Caco-2 (cell line): ENCODE results near the gene ACOXL. TPM values are rescaled to one million over a fixed set of nuclear protein-coding genes. Genes with fewer than 3 reads are reported as not detected.

ENCODE experiments used
- BruUV-seq: library from RNA; stranded (reverse); fragments of 400-500 nt; replicated peaks from 2 replicates; lab custom pipeline; 2021; lab: Mats Ljungman, UMichigan
- CTCF ChIA-PET: fragments of 300-600 bp; sonication (Branson Sonifier 250); formaldehyde crosslinking; loops from one replicate; lab custom pipeline; 2022; ENCODE audit warnings: antibody characterized with exemption; lab: Charles Lee
- POLR2A ChIA-PET: fragments of 300-600 bp; sonication (Branson Sonifier 250); formaldehyde crosslinking; loops from one replicate; lab custom pipeline; 2022; ENCODE audit warnings: antibody characterized with exemption; lab: Charles Lee
- DNase-seq, 2 experiments: peaks; one replicate each; pipeline versions ENCODE4 v3.0.0 to v3.0.0-alpha.2; 2020 to 2022
- H3K27me3 ChIP-seq: replicated peaks from 2 replicates; pipeline ENCODE4 v1.6.0; 2011; ENCODE audit warnings: low read length; ENCODE audit not compliant: control insufficient read depth, insufficient read depth
- H3K36me3 ChIP-seq: 2 replicates; pipeline ENCODE4 v1.5.1; 2011; ENCODE audit warnings: low read length; ENCODE audit not compliant: control insufficient read depth, insufficient read depth
- H3K4me1 ChIP-seq: fragments of 250-450 bp; sonication (Bioruptor Pico); 2 replicates; pipeline ENCODE4 v1.5.1; 2020; ENCODE audit warnings: mild to moderate bottlenecking
- H3K4me3 ChIP-seq: 2 replicates; pipeline ENCODE4 v1.5.1; 2011; ENCODE audit warnings: low read depth, mild to moderate bottlenecking, control low read depth, low read length
- H3K9me3 ChIP-seq: fragments of 250-450 bp; sonication (Bioruptor Pico); 2 replicates; pipeline ENCODE4 v1.5.1; 2020; ENCODE audit warnings: mild to moderate bottlenecking, moderate library complexity
- H3K27ac Mint-ChIP-seq: one replicate; pipeline ENCODE4 v1.8.0; 2022; ENCODE audit warnings: mixed read lengths; ENCODE audit not compliant: unreplicated experiment
- H3K27me3 Mint-ChIP-seq: one replicate; pipeline ENCODE4 v1.8.0; 2022; ENCODE audit warnings: mixed read lengths; ENCODE audit not compliant: insufficient read depth, unreplicated experiment
- H3K36me3 Mint-ChIP-seq: one replicate; pipeline ENCODE4 v1.8.0; 2022; ENCODE audit warnings: mild to moderate bottlenecking, mixed read lengths; ENCODE audit not compliant: insufficient read depth, unreplicated experiment
- H3K4me1 Mint-ChIP-seq: one replicate; pipeline ENCODE4 v1.8.0; 2022; ENCODE audit warnings: low read depth, mixed read lengths; ENCODE audit not compliant: unreplicated experiment
- H3K4me3 Mint-ChIP-seq: one replicate; pipeline ENCODE4 v1.8.0; 2022; ENCODE audit warnings: mild to moderate bottlenecking, moderate library complexity, mixed read lengths; ENCODE audit not compliant: unreplicated experiment
- H3K9me3 Mint-ChIP-seq: one replicate; pipeline ENCODE4 v1.8.0; 2022; ENCODE audit warnings: mixed read lengths; ENCODE audit not compliant: unreplicated experiment
- intact Hi-C: fragments of 100-400 bp; cut with micrococcal nuclease; formaldehyde crosslinking; loops from one replicate; pipeline ENCODE4 v1.10.0; 2022; ENCODE audit not compliant: unreplicated experiment
- total RNA-seq: library from RNA; stranded (reverse); gene quantifications from 2 replicates; pipeline ENCODE4 v1.2.3, GENCODE V29; 2022
- TF ChIP-seq, protein P1 (sequence below), 2 experiments: fragments of 200-600 bp in 1 of 2; IDR thresholded peaks; 1 replicate in 1 of 2; 2 replicates in 1 of 2; pipeline versions ENCODE4 v1.5.1 to v1.8.0; 2011 to 2022; ENCODE audit warnings: antibody characterized with exemption in 1 of 2, control low read depth in 1 of 2, inconsistent platforms in 1 of 2, low read depth in 1 of 2, low read length in 1 of 2, mild to moderate bottlenecking in 1 of 2, moderate library complexity in 1 of 2; ENCODE audit not compliant: insufficient read depth in 1 of 2, severe bottlenecking in 1 of 2, unreplicated experiment in 1 of 2

The ACOXL gene
- total RNA-seq, 1 experiment from 2014 or later: 2.6 TPM

DNA sequence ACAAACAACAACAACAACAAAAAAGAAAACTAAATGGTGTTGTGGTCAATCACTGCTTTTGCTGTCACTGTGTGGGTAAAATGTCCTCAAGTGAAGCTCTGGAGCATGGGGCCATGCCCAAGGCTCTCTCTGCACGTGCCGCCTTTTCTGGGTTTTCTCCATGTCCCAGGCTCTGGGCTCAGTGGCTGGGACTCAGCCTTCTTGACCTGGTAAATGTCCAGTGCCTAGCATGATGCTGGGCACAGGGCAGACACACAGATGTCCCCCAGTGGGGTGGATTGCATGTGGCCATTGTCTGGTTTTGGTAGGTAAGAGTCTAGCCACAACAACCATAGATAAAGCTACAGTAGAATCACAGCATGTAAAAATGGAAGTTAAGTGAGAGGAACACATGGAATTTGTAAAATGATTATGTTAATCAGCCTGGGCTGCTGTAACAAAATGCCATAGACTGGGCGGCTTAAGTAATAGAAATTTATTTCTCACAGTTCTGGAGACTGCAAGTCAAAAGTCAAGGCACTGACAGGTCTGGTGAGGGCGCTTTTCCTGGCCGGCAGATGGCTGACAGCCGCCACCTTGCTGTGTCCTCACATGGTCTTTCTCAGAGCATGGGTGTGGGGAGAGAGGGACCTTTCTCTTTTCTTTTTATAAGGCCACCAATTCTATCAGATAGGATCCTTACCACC lies 174.4 kb downstream of the ACOXL start:
- Mint-ChIP-seq H3K4me3 (no peak overlapping the region), H3K27me3 (peaks cover 4% of the 10 kb centered on the region), H3K4me1 (no peaks in the 10 kb centered on the region), H3K27ac (no peak overlapping the region), H3K36me3 (no peaks in the 10 kb centered on the region), H3K9me3 (peaks cover 11% of the 10 kb centered on the region)
- intact Hi-C loops: no loop called here
- Histone ChIP-seq H3K4me1 (no peaks in the 10 kb centered on the region), H3K27me3 (no peaks in the 10 kb centered on the region), H3K4me3 (no peak overlapping the region), H3K36me3 (no peaks in the 10 kb centered on the region; the same call in 1 of the 2 replicates), H3K9me3 (peaks cover 7% of the 10 kb centered on the region; the same call in 1 of the 2 replicates)
- ChIA-PET POLR2A (no interaction called here), CTCF (no interaction called here)
- no TSS peak for BruUV-seq
- no peak for DNase-seq
- TF ChIP-seq, protein P1, sequence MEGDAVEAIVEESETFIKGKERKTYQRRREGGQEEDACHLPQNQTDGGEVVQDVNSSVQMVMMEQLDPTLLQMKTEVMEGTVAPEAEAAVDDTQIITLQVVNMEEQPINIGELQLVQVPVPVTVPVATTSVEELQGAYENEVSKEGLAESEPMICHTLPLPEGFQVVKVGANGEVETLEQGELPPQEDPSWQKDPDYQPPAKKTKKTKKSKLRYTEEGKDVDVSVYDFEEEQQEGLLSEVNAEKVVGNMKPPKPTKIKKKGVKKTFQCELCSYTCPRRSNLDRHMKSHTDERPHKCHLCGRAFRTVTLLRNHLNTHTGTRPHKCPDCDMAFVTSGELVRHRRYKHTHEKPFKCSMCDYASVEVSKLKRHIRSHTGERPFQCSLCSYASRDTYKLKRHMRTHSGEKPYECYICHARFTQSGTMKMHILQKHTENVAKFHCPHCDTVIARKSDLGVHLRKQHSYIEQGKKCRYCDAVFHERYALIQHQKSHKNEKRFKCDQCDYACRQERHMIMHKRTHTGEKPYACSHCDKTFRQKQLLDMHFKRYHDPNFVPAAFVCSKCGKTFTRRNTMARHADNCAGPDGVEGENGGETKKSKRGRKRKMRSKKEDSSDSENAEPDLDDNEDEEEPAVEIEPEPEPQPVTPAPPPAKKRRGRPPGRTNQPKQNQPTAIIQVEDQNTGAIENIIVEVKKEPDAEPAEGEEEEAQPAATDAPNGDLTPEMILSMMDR (IDR thresholded peaks at IDR 0.05; ENCODE audit: insufficient read depth in 1 of 2, low read depth in 1 of 2, low read length in 1 of 2, severe bottlenecking in 1 of 2, unreplicated experiment in 1 of 2): no peak

DNA sequence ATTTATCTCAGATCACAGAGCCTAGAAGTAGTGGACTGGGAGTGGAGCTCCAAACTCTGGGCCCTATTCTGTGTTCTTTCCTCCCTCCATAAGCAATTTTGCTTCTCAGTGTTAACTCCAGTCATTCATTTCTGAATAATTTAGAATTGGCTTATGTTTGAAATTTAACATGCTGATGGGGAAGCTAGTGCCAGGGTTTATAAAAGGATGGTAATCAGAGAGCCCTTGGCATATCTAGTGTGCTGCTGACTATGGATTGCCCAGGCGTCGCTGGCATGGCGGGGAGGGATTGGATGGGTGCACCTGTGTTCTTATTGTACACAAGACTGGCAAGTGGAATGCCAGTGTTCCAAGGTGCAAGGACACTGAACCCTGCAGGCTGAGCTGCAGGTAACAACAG lies 177.1 kb downstream of the ACOXL start:
- no peaks in the 10 kb centered on the region for H3K27me3 ChIP-seq
- no peaks in the 10 kb centered on the region for H3K36me3 ChIP-seq
- no peak overlapping the region for H3K4me3 Mint-ChIP-seq
- H3K4me1 ChIP-seq: no peaks in the 10 kb centered on the region
- ChIA-PET CTCF (no interaction called here), POLR2A (no interaction called here)
- no peaks in the 10 kb centered on the region for H3K36me3 Mint-ChIP-seq
- no peaks in the 10 kb centered on the region for H3K4me1 Mint-ChIP-seq
- peaks cover 2% of the 10 kb centered on the region for H3K27me3 Mint-ChIP-seq
- intact Hi-C loops: no loop called here
- TF ChIP-seq, protein P1 (IDR thresholded peaks at IDR 0.05; ENCODE audit: insufficient read depth in 1 of 2, low read depth in 1 of 2, low read length in 1 of 2, severe bottlenecking in 1 of 2, unreplicated experiment in 1 of 2): no peak
- H3K27ac Mint-ChIP-seq: no peak overlapping the region
- H3K9me3 Mint-ChIP-seq: peaks cover 13% of the 10 kb centered on the region
- H3K4me3 ChIP-seq: no peak overlapping the region
- BruUV-seq: no TSS peak
- no peak for DNase-seq
- peaks cover 7% of the 10 kb centered on the region; the same call in 1 of the 2 replicates for H3K9me3 ChIP-seq

DNA sequence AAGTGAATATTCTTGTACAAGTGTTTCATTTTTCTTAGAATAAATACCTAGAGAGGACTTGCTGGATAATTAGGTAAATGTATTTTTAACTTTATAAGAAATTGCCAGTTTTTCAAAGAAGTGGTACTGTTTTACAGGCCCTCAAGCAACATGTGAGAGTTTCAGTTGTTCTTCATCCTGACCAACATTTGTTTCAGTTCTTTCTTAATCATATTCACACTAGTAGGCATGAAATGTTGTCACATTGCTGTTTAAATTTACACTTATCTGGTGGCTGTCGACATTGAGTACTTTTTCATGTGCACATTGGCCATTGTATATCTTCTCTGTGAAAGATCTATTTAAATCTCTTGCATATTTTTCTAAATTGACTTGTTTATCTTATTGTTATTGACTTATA lies 178.1 kb downstream of the ACOXL start:
- H3K4me3 Mint-ChIP-seq: no peak overlapping the region
- ChIA-PET POLR2A (no interaction called here), CTCF (no interaction called here)
- H3K27me3 ChIP-seq: no peaks in the 10 kb centered on the region
- no peaks in the 10 kb centered on the region for H3K36me3 Mint-ChIP-seq
- intact Hi-C loops: no loop called here
- TF ChIP-seq, protein P1 (IDR thresholded peaks at IDR 0.05; ENCODE audit: insufficient read depth in 1 of 2, low read depth in 1 of 2, low read length in 1 of 2, severe bottlenecking in 1 of 2, unreplicated experiment in 1 of 2): no peak
- no peaks in the 10 kb centered on the region for H3K4me1 ChIP-seq
- no peaks in the 10 kb centered on the region for H3K27me3 Mint-ChIP-seq
- H3K36me3 ChIP-seq: no peaks in the 10 kb centered on the region
- no peak overlapping the region for H3K27ac Mint-ChIP-seq
- no peaks in the 10 kb centered on the region for H3K4me1 Mint-ChIP-seq
- H3K4me3 ChIP-seq: no peak overlapping the region
- H3K9me3 ChIP-seq: peaks cover 7% of the 10 kb centered on the region; the same call in 1 of the 2 replicates
- no TSS peak for BruUV-seq
- no peak for DNase-seq
- peaks cover 13% of the 10 kb centered on the region for H3K9me3 Mint-ChIP-seq
